Stimulated activated naive CD4-positive, alpha-beta T cell (primary cell): ENCODE measurements around the gene EID3.
"Not testable (repeated sequence)": the region's sequence is repeated elsewhere in the genome, so short reads cannot be mapped to it uniquely, and the experiment has no call there.

Experiments
- DNase-seq, 6 experiments: peaks; one replicate each; lab custom pipeline; 2025; lab: John Stamatoyannopoulos, UW

EID3 gene

GRCh38 chr12:104313568-104314241 is 10.2 kb downstream of the EID3 start:
- no peak for DNase-seq

- DNase-seq: no peak
Observed at GRCh38 chr12:104314242-104314614, 10.7 kb downstream of the EID3 start.

- no peak for DNase-seq
Observed at GRCh38 chr12:104315326-104316224, 12.0 kb downstream of the EID3 start.

DNA sequence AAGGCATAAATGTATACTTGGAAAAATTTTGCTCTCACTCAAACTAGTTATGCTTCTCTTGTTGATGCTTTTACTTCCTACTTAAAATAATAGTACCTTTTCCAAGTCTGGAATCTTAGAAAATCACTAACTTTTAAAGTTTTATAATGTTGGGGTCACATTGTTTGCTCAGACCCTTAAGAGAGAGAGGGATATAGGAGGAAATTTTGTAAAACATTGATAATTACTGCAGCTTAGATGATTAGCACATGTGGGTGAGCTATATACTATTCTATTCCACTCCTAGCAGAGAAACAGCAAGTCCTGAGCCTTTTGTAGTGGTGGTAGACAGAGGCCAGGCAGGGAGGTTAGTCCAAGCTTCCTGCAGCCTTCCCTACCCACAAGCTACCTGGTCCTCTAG is 13.4 kb downstream of the EID3 start:
- no peak for DNase-seq

DNA sequence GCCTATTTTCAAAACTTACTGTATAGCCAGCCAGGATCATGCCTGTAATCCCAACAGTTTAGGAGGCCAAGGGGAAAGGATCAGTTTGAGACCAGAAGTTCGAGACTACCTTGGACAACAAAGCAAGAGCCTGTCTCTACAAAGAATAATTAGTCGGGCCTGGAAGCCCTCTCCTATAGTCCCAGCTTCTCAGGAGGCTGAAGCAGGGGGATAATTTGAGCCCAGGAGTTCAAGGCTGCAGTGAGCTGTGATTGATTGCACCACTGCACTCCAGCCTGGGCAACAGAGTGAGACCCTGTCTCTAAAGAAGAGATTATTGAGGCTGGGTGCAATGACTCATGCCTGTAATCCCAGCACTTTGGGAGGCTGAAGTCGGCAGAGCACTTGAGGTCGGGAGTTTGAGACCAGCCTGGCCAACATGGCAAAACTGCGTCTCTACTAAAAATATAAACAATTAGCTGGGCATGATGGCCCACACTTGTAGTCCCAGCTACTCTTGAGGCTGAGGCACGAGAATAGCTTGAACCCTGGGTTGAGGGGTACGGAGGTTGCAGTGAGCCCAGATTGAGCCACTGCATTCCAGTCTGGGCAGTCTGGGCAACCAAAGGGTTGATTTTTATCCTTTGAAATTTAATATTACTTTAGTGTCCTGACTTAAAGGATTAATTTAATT is 14.1 kb downstream of the EID3 start:
- no peak for DNase-seq

GRCh38 chr12:104319028-104319427 is 15.5 kb downstream of the EID3 start:
- no peak for DNase-seq

DNA sequence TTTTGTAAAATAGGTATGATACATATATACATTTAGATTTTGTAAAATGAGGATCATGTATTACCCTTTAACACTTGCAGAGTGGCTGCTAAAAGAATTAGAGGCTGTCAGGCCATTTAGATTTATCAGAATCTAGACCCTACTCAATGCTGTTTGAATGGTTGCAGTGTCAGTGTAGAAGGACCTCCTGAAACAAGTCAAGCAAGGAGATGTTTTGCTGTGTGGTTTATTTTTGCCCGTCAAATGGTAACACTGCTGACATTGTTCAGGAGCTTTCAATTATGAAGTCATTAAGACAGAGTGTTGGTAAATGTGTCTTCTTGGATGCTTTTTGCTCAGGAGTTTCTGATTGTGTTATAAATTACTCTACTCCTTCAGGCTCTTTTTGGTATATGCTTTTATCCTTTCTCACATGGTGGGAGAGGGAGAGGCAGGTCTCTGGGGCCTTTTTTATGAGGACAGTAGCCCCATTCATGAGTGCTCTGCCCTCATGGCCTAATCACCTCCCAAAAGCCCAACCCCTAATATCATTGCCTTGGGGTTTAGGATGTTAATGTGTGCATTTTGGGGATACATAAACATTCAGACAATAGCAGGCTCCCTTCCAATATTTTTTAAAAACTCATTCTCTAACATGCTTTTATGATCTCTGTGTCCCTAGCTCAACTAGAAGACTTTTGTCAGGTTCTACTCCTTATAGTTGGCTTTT is 16.5 kb downstream of the EID3 start:
- no peak for DNase-seq

DNA sequence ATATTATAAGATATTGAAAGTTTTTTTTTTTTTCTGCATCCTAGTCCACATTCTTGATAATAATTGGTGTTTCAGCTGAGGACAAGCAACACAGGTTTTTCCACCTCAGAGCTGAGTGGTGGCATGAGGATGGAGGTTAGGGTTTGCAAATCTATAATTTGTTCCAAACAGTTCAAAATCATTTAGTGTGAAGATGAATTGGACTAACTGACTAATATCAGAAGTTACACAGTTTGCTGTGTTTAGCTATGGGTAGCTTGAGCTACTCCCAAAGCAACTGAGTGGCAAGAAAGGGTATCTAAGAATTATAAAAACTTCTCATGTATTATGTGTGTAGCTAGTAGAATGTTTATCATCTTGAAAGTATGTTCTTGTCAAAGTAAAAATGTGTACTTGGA is 17.1 kb downstream of the EID3 start:
- no peak for DNase-seq

DNA sequence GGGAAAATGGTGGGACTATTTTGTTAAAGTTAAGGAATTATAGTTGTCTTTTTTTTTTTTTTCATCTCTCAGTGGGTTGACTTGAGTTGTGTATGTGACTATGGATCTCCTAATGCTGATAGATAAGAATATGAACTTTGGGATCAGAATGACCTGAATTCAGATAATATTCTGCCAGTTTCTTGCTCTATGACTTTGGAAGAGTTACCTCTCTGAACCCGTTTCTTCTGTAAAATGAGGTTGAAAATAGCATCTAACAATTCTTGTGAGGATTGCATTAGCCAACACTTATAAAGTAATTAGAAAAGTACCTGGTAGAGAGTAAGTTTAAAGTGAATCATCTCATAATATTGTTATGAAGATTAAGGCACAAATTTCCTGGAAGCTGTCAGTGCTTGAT is 18.4 kb downstream of the EID3 start:
- no peak for DNase-seq

GRCh38 chr12:104322533-104322932 is 19.0 kb downstream of the EID3 start:
- DNase-seq: not testable (repeated sequence)

GRCh38 chr12:104323899-104324298 is 20.4 kb downstream of the EID3 start:
- no peak for DNase-seq

- not testable (repeated sequence) for DNase-seq
Observed at GRCh38 chr12:104328278-104328677, 24.7 kb downstream of the EID3 start.

DNA sequence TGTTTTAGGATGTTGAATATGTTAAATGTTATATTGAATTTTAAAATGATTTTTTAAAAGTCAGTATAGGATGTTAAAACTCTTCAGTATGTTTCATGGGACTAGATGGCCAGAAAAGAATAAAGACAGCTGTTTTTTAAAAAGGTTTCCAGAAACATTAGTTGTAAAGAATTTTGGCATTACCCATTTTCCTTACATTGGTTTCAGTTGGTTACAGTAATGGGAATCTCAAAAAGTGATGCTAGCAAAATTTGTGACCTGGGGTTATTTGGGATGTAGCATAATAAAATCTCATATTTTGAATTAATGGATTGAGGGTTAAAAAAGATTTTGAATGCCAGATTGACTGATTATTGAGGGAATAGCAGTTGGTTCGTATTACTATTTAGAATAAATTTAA is 25.3 kb downstream of the EID3 start:
- DNase-seq: no peak

- no peak for DNase-seq
Observed at GRCh38 chr12:104329707-104330532, 26.4 kb downstream of the EID3 start.

- no peak for DNase-seq
Observed at GRCh38 chr12:104331376-104331775, 27.8 kb downstream of the EID3 start.

DNA sequence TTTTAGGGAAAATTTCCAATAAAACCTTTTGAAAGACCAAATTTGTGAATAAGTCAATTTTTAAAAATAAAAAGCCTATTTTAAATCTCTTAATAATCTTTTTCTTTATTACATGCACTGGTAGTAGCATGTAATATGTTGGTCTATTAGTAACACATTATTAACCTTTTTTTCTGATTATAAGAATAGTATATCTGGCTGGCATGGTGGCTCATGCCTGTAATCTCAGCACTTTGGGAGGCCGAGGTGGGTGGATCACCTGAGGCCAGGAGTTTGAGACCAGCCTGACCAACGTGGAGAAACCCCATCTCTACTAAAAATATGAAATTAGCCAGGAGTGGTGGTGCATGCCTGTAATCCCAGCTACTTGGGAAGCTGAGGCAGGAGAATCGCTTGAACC is 28.7 kb downstream of the EID3 start:
- not testable (repeated sequence) for DNase-seq

DNA sequence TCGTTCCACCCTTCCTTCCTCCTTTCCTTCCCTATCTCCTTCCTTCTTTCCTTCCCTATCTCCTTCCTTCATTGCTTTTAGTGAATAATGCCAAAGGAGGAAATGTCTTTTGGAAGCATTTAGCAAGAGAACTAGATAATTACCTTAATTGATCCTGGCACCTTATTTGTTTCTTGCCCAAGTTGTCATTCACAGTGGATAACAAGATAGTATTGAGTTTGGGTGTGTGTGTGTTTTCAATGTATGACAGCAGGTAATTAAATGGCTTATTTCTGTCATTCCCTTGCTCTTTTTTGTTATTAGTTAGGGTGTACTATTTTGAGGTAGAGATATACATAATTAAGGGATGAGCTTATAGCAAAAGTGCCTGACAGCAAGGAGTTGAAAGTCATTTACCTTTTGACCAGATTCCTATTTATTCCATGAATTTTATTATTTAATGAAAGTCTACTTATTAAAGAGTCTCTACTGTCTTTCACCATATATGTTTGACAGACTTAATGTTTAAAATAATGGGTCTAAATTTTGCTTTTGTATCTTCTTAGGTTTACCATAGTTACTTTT is 30.2 kb downstream of the EID3 start:
- no peak for DNase-seq

- no peak for DNase-seq
Observed at GRCh38 chr12:104334581-104334980, 31.0 kb downstream of the EID3 start.

- DNase-seq: no peak
Observed at GRCh38 chr12:104336115-104336514, 32.6 kb downstream of the EID3 start.

- no peak for DNase-seq
Observed at GRCh38 chr12:104337030-104337558, 33.6 kb downstream of the EID3 start.

- DNase-seq: no peak
Observed at GRCh38 chr12:104339663-104340062, 36.1 kb downstream of the EID3 start.
